HK-2 (cell line): ENCODE results near the gene FADS1.

Experiments
- DNase-seq: peaks from one replicate; pipeline ENCODE4 v3.0.0-alpha.2; 2018; ENCODE audit not compliant: unreplicated experiment

Gene FADS1

DNA sequence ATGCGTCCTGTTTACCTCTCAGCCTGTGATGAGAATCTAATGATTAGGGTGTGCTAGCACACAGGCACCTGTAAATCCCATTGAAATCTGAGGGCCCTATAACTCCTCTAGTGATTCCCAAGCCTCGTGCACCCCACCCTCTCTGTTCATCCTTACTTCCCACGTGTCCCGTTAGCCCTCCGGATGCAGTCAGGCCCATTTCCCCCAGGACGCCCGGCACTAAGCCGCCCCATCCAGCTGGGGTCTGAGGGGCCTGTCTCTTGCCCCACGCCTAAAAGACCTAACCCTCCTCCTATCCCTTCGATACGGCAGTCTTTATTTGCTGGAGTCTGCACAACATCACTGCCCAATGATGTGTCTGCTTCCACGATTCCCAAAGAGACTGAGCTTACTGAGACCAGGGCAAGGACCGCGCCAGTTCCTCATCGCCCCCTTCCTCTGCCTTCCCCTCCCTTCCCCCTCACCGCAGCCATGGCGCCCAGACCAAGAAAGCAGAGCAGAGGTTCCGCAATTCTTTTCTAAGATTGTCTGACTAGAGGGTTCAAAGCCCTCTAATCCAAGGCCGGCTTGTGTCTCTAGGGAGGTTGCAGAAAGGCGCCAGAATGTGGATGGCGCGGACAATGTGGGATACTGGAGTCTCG is 10.2 kb upstream of the FADS1 start:
- DNase-seq: no peak

- DNase-seq: no peak
Observed at GRCh38 chr11:61820174-61820573, 3.4 kb upstream of the FADS1 start.

GRCh38 chr11:61817471-61818202 is 834 bp upstream of the FADS1 start:
- DNase-seq: no peak

GRCh38 chr11:61815790-61816735 is 740 bp downstream of the FADS1 start:
- DNase-seq: peak; percentile 79

DNA sequence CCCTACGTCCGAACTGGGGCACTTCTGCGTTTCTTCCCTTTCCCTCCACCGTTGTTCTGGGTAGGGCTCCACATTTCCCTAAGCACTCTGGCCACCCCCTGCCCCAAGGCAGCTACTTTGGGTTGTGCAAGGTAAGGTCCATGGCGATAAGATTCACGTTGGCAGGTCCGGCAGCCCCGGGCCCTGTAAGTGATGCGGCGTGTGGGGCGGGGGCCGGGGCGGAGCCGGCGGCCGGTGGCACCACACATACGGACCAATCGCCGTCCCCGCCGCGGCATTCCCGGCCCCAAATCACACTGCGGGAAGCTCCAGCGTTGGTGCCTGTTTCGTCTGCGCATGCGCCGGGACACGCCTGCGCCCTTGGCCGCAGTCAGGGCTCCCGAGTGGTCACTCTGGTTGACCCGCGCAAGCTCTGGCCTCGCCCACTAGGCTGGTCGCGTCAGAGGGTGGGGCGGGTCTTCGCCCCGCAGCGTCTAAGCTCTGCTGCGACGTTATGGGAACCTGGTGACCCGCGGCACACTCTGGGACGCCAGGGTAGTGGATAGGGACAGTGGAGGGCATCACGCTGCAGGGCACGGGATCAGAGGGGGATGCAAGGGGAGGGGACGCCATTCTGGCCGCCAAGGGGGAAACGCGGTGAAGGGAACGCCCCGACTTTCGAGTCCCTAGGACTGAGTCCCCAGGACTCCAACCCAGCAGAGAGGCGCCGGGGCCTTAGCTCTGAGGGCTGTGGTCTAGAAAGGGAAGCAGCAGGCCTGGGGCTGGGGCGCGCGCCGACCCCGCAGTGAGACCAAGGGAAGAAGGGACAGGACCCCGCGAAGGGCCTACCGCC is 1.6 kb downstream of the FADS1 start:
- DNase-seq: peak; percentile 95

GRCh38 chr11:61814247-61814957 is 2.4 kb downstream of the FADS1 start:
- DNase-seq: peak; percentile 29

DNA sequence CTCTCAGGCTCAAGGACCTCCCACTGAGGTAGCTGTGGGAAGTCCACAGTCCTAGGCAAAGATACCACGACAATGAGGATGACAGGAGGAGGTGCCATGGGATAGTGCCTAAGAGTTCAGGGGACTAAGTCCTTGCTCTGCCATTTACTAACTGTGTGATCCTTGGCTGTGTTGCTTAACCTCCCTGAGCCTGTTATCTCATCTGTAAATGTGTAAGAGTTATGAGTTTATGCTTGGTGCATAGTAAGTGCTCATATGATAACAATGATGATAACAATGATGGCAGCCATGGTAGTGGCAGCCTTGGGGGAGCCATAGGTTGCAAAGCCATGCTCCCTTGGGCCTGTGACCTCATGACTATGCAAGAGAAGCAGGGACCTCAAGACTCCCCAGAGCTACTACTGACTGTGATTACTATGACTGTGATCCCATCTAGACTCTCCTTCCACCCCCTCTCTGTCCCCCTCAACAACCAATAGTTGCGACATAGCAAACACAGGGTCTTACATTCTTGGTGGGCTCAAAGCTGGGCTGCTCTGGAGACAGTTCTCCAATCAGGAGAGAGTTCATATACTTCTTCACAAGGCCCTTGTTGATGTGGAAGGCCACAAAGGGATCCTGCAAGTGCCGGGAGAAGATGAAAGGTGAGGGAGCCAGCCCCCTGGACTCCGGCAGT is 3.9 kb downstream of the FADS1 start:
- no peak for DNase-seq

GRCh38 chr11:61811831-61812230 is 5.0 kb downstream of the FADS1 start:
- no peak for DNase-seq

- DNase-seq: no peak
Observed at GRCh38 chr11:61810671-61811175, 6.1 kb downstream of the FADS1 start.

- no peak for DNase-seq
Observed at GRCh38 chr11:61806785-61807184, 10.0 kb downstream of the FADS1 start.

DNA sequence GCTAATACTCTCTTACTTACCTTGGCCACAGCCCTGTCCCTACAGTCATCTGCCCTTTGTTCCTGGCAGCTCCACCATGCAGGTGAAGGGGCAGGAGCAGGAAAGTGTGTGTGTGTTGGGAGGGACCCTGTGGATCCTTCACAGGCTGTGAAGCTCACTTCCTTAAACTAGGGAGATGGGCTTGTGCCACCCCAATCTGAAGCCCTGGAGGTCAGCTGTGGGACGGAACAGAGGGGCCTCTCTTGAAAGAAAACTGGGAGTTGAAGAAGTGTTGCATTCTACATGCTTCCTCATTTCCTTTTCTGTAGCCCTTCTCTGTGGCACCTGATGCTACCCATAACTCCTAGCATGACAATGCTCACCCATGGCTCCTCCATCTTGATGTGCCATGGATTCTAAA is 11.7 kb downstream of the FADS1 start:
- no peak for DNase-seq

GRCh38 chr11:61803889-61804647 is 12.7 kb downstream of the FADS1 start:
- DNase-seq: no peak

DNA sequence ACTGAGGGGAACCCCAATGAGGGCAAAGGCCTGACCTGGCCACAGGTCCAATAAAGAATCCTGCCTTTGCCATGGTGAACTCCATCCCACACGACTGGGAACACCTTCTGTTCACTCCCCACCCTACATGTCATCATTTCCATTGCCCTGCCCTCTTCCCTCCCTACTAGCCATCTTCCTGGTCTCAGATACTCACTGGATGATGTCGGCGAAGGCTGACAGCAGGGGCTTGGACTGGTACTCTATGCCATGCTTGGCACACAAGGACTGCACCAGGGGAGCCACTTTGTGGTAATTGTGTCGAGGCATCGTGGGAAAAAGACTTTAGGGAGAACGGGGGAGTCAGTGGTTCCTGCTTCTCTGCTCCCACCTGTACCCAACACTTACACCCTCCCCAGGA is 14.2 kb downstream of the FADS1 start:
- DNase-seq: no peak

DNA sequence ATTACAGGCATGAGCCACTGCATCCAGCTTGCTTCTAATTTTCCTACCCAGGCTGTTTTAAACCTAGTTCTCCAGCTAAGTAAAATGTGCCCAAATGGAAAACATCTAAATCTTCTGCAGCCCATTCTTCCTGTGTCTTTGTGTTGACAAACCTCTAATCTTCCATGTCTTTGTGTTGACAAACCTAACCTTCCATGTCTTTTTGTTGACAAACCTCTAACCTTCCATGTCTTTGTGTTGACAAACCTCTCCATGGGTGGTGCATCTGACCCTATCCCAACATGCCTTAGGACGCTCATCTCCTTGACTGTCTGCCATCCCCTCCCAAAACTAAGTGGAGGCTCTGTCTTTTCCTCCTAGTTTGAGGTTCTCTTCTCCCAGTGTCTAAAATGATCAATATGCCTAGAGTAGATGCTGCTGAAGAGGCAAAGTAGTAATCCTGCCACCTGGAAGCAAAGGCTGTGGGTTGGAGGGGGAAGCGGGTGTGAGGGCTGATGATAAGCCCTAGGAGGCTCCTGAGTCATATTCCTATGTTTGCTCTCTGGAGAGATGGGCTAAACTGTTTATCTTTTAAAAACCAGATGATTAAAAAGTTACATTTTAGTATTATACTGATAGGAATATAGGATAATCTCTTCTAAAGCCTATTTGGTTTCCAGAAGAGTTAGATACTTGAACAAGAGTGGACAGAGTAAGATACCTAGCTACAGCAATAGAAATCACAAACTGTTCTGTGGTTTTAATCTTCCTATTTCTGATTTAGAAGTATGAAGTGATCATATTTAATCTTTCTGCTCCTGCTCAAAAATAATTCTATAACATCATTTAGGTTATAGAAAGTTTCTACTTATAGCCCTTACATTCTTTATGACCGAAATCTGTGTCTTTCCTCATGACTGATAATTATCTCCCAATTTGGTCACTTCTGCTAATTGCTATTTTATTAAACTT is 16.2 kb downstream of the FADS1 start:
- no peak for DNase-seq

- no peak for DNase-seq
Observed at GRCh38 chr11:61799665-61800284, 17.0 kb downstream of the FADS1 start.

- DNase-seq: peak; percentile 37
Observed at GRCh38 chr11:61797263-61797944, 19.4 kb downstream of the FADS1 start.

- no peak for DNase-seq
Observed at GRCh38 chr11:61795876-61796526, 20.8 kb downstream of the FADS1 start.
